ENCODE measurements around the gene DOCK3. TPM values are rescaled to one million over a fixed set of nuclear protein-coding genes. Genes with fewer than 3 reads are reported as not detected.
"Not testable (repeated sequence)": the region's sequence is repeated elsewhere in the genome, so short reads cannot be mapped to it uniquely, and the experiment has no call there.

Gene DOCK3
- total RNA-seq, 1 experiment from 2014 or later: 5.6 TPM

DNA sequence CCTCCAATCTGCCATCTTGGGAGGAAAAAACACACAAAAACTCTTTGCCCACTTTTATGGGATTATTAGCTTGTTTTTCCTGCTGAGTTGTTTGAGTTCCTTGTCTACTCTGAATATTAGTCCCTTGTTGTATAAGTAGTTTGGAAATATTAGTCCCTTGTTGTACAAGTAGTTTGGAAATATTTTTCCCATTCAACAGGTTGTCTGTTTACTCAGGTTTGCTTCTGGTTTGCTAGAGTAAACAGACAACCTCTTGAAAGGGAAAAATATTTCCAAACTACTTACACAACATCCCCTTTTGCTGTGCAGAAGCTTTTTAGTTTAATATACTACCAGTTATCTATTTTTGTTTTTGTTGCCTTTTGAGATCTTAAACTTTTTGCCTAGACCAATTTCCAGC is 517.0 kb downstream of the DOCK3 start:
- CTCF ChIA-PET: interaction anchor here (1.7 kb wide), 2 partner anchors 91 to 220 kb away, joined by 5 to 6 read pairs; no protein-coding TSS in a partner anchor
- peaks cover 45% of the 10 kb centered on the region for H3K9me3 Mint-ChIP-seq
- H3K4me1 Mint-ChIP-seq: no peaks in the 10 kb centered on the region
- DNase-seq (ENCODE audit: low spot score) (no peak), ATAC-seq (no peak)
- peaks cover 4% of the 10 kb centered on the region; the same call in 1 of the 2 replicates for H3K27me3 Mint-ChIP-seq (ENCODE audit: low read depth)
- TF ChIP-seq MXD4 (CRISPR knock-in tag; IDR thresholded peaks at IDR 0.05; ENCODE audit: borderline replicate concordance) (no peak), ZNF396 (CRISPR knock-in tag; IDR thresholded peaks at IDR 0.05; ENCODE audit: borderline replicate concordance) (no peak), GABPB1 (CRISPR knock-in tag; IDR thresholded peaks at IDR 0.05) (no peak), JUN (CRISPR knock-in tag; IDR thresholded peaks at IDR 0.05) (no peak), GTF2I (CRISPR knock-in tag; conservative IDR thresholded peaks at IDR 0.05) (no peak), GRHL2 (CRISPR knock-in tag; IDR thresholded peaks at IDR 0.05; ENCODE audit: insufficient replicate concordance, severe bottlenecking) (no peak), SOX15 (CRISPR knock-in tag; IDR thresholded peaks at IDR 0.05) (no peak)
- TF ChIP-seq, protein P1, sequence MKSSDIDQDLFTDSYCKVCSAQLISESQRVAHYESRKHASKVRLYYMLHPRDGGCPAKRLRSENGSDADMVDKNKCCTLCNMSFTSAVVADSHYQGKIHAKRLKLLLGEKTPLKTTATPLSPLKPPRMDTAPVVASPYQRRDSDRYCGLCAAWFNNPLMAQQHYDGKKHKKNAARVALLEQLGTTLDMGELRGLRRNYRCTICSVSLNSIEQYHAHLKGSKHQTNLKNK (CRISPR knock-in tag; IDR thresholded peaks at IDR 0.05): no peak
- TF ChIP-seq, protein P2, sequence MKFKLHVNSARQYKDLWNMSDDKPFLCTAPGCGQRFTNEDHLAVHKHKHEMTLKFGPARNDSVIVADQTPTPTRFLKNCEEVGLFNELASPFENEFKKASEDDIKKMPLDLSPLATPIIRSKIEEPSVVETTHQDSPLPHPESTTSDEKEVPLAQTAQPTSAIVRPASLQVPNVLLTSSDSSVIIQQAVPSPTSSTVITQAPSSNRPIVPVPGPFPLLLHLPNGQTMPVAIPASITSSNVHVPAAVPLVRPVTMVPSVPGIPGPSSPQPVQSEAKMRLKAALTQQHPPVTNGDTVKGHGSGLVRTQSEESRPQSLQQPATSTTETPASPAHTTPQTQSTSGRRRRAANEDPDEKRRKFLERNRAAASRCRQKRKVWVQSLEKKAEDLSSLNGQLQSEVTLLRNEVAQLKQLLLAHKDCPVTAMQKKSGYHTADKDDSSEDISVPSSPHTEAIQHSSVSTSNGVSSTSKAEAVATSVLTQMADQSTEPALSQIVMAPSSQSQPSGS (CRISPR knock-in tag; IDR thresholded peaks at IDR 0.05; ENCODE audit: borderline replicate concordance, low read depth): no peak
- peaks cover 11% of the 10 kb centered on the region for H3K36me3 Mint-ChIP-seq
- H3K27ac Mint-ChIP-seq: no peak overlapping the region
- H3K4me3 Mint-ChIP-seq: no peak overlapping the region
- POLR2A ChIA-PET: no interaction called here

DNA sequence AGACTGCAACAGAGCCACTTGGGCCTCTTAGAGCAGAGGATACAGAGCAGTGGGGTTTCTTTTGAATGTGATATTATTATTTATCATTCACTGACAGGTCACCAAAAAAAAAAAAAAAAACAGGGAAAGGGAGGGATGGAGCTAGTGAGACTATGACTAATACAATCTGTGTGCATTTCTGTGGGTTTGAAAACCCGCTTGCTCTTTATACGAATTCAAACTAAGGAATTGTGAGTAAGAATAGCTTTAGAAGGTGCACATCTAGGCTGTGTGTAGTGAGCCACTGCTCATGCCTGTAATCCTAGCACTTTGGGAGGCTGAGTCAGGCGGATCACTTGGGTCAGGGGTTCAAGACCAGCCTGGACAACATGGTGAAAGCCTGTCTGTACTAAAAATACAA is 523.8 kb downstream of the DOCK3 start:
- H3K9me3 Mint-ChIP-seq: peaks cover 26% of the 10 kb centered on the region
- peaks cover 9% of the 10 kb centered on the region for H3K27me3 Mint-ChIP-seq (ENCODE audit: low read depth)
- no peak for ATAC-seq
- no peak overlapping the region for H3K27ac Mint-ChIP-seq
- H3K4me1 Mint-ChIP-seq: no peaks in the 10 kb centered on the region
- H3K4me3 Mint-ChIP-seq: no peak overlapping the region
- TF ChIP-seq, protein P3, sequence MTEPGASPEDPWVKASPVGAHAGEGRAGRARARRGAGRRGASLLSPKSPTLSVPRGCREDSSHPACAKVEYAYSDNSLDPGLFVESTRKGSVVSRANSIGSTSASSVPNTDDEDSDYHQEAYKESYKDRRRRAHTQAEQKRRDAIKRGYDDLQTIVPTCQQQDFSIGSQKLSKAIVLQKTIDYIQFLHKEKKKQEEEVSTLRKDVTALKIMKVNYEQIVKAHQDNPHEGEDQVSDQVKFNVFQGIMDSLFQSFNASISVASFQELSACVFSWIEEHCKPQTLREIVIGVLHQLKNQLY (CRISPR knock-in tag; IDR thresholded peaks at IDR 0.05): no peak
- TF ChIP-seq ZNF138 (CRISPR knock-in tag; conservative IDR thresholded peaks at IDR 0.05): no peak
- TF ChIP-seq, protein P4, sequence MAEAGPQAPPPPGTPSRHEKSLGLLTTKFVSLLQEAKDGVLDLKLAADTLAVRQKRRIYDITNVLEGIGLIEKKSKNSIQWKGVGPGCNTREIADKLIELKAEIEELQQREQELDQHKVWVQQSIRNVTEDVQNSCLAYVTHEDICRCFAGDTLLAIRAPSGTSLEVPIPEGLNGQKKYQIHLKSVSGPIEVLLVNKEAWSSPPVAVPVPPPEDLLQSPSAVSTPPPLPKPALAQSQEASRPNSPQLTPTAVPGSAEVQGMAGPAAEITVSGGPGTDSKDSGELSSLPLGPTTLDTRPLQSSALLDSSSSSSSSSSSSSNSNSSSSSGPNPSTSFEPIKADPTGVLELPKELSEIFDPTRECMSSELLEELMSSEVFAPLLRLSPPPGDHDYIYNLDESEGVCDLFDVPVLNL (CRISPR knock-in tag; IDR thresholded peaks at IDR 0.05; ENCODE audit: borderline replicate concordance, low read depth): no peak
- TF ChIP-seq, protein P5, sequence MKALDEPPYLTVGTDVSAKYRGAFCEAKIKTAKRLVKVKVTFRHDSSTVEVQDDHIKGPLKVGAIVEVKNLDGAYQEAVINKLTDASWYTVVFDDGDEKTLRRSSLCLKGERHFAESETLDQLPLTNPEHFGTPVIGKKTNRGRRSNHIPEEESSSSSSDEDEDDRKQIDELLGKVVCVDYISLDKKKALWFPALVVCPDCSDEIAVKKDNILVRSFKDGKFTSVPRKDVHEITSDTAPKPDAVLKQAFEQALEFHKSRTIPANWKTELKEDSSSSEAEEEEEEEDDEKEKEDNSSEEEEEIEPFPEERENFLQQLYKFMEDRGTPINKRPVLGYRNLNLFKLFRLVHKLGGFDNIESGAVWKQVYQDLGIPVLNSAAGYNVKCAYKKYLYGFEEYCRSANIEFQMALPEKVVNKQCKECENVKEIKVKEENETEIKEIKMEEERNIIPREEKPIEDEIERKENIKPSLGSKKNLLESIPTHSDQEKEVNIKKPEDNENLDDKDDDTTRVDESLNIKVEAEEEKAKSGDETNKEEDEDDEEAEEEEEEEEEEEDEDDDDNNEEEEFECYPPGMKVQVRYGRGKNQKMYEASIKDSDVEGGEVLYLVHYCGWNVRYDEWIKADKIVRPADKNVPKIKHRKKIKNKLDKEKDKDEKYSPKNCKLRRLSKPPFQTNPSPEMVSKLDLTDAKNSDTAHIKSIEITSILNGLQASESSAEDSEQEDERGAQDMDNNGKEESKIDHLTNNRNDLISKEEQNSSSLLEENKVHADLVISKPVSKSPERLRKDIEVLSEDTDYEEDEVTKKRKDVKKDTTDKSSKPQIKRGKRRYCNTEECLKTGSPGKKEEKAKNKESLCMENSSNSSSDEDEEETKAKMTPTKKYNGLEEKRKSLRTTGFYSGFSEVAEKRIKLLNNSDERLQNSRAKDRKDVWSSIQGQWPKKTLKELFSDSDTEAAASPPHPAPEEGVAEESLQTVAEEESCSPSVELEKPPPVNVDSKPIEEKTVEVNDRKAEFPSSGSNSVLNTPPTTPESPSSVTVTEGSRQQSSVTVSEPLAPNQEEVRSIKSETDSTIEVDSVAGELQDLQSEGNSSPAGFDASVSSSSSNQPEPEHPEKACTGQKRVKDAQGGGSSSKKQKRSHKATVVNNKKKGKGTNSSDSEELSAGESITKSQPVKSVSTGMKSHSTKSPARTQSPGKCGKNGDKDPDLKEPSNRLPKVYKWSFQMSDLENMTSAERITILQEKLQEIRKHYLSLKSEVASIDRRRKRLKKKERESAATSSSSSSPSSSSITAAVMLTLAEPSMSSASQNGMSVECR (CRISPR knock-in tag; IDR thresholded peaks at IDR 0.05; ENCODE audit: borderline replicate concordance): no peak
- TF ChIP-seq, protein P6, sequence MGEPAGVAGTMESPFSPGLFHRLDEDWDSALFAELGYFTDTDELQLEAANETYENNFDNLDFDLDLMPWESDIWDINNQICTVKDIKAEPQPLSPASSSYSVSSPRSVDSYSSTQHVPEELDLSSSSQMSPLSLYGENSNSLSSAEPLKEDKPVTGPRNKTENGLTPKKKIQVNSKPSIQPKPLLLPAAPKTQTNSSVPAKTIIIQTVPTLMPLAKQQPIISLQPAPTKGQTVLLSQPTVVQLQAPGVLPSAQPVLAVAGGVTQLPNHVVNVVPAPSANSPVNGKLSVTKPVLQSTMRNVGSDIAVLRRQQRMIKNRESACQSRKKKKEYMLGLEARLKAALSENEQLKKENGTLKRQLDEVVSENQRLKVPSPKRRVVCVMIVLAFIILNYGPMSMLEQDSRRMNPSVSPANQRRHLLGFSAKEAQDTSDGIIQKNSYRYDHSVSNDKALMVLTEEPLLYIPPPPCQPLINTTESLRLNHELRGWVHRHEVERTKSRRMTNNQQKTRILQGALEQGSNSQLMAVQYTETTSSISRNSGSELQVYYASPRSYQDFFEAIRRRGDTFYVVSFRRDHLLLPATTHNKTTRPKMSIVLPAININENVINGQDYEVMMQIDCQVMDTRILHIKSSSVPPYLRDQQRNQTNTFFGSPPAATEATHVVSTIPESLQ (CRISPR knock-in tag; IDR thresholded peaks at IDR 0.05): no peak
- TF ChIP-seq, protein P7, sequence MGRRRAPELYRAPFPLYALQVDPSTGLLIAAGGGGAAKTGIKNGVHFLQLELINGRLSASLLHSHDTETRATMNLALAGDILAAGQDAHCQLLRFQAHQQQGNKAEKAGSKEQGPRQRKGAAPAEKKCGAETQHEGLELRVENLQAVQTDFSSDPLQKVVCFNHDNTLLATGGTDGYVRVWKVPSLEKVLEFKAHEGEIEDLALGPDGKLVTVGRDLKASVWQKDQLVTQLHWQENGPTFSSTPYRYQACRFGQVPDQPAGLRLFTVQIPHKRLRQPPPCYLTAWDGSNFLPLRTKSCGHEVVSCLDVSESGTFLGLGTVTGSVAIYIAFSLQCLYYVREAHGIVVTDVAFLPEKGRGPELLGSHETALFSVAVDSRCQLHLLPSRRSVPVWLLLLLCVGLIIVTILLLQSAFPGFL (CRISPR knock-in tag; IDR thresholded peaks at IDR 0.05; ENCODE audit: borderline replicate concordance): no peak
- no peak for TF ChIP-seq FOXP1 (CRISPR knock-in tag; IDR thresholded peaks at IDR 0.05; ENCODE audit: borderline replicate concordance)
- no peak for TF ChIP-seq RELA (CRISPR knock-in tag; IDR thresholded peaks at IDR 0.05; ENCODE audit: borderline replicate concordance)
- TF ChIP-seq, protein P8, sequence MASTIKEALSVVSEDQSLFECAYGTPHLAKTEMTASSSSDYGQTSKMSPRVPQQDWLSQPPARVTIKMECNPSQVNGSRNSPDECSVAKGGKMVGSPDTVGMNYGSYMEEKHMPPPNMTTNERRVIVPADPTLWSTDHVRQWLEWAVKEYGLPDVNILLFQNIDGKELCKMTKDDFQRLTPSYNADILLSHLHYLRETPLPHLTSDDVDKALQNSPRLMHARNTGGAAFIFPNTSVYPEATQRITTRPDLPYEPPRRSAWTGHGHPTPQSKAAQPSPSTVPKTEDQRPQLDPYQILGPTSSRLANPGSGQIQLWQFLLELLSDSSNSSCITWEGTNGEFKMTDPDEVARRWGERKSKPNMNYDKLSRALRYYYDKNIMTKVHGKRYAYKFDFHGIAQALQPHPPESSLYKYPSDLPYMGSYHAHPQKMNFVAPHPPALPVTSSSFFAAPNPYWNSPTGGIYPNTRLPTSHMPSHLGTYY (CRISPR knock-in tag; IDR thresholded peaks at IDR 0.05): no peak
- ChIA-PET CTCF (interaction anchor here (0.6 kb wide), 1 partner anchor 503 kb away, joined by 3 read pairs; no protein-coding TSS in a partner anchor), POLR2A (no interaction called here)
- H3K36me3 Mint-ChIP-seq: peaks cover 20% of the 10 kb centered on the region
- no peak for DNase-seq (ENCODE audit: low spot score)

DNA sequence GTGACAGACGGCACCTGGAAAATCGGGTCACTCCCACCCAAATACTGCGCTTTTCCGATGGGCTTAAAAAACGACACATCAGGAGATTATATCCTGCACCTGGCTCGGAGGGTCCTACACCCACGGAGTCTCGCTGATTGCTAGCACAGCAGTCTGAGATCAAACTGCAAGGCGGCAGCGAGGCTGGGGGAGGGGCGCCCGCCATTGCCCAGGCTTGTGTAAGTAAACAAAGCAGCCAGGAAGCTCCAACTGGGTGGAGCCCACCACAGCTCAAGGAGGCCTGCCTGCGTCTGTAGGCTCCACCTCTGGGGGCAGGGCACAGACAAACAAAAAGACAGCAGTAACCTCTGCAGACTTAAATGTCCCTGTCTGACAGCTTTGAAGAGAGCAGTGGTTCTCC is 524.6 kb downstream of the DOCK3 start:
- ATAC-seq; H3K27me3 Mint-ChIP-seq (ENCODE audit: low read depth); H3K4me1 Mint-ChIP-seq; H3K27ac Mint-ChIP-seq; DNase-seq (ENCODE audit: low spot score); H3K4me3 Mint-ChIP-seq; POLR2A ChIA-PET; CTCF ChIA-PET: not testable (repeated sequence)
- Mint-ChIP-seq H3K36me3 (peaks cover 20% of the 10 kb centered on the region), H3K9me3 (peaks cover 26% of the 10 kb centered on the region)

All from WTC11 (cell line).